Chondrocyte (in vitro differentiated cells): Measurements from ENCODE around the gene DRD1. TPM values are rescaled to one million over a fixed set of nuclear protein-coding genes. Genes with fewer than 3 reads are reported as not detected.

Experiments
- DNase-seq: peaks from one replicate; pipeline ENCODE4 v3.0.0; 2021; ENCODE audit warnings: mixed read lengths, low spot score
- H3K27ac Mint-ChIP-seq: one replicate; pipeline ENCODE4 v1.8.0; 2021; ENCODE audit warnings: mild to moderate bottlenecking, moderate library complexity, mixed read lengths; ENCODE audit not compliant: unreplicated experiment
- H3K27me3 Mint-ChIP-seq: 2 replicates; pipeline ENCODE4 v1.8.0; 2021; ENCODE audit warnings: low read depth, mixed read lengths
- H3K36me3 Mint-ChIP-seq: 2 replicates; pipeline ENCODE4 v1.8.0; 2021; ENCODE audit warnings: low read depth, mixed read lengths
- H3K4me1 Mint-ChIP-seq: 2 replicates; pipeline ENCODE4 v1.8.0; 2021; ENCODE audit warnings: low read depth, mild to moderate bottlenecking, mixed read lengths
- H3K4me3 Mint-ChIP-seq: one replicate; pipeline ENCODE4 v1.8.0; 2021; ENCODE audit warnings: mild to moderate bottlenecking, moderate library complexity, mixed read lengths; ENCODE audit not compliant: unreplicated experiment
- H3K9me3 Mint-ChIP-seq: 2 replicates; pipeline ENCODE4 v1.8.0; 2021; ENCODE audit warnings: low read depth, mixed read lengths
- CTCF ChIP-seq: fragments of 200-600 bp; sonication (generic); IDR thresholded peaks from 2 replicates; pipeline ENCODE4 v1.5.0; 2021; ENCODE audit warnings: antibody characterized with exemption, mild to moderate bottlenecking, moderate library complexity
- total RNA-seq: library from RNA; stranded (reverse); gene quantifications from 3 replicates; pipeline ENCODE4 v1.2.1, GENCODE V29; 2021

The DRD1 gene
- total RNA-seq, 1 donor from 2014 or later, result 0.35 TPM

- Mint-ChIP-seq H3K27me3 (peaks cover 13% of the 10 kb centered on the region), H3K4me3 (peak overlapping the region; percentile 94), H3K36me3 (peaks cover 9% of the 10 kb centered on the region), H3K4me1 (peaks cover 25% of the 10 kb centered on the region), H3K27ac (peak overlapping the region; percentile 88), H3K9me3 (no peaks in the 10 kb centered on the region)
- no peak for DNase-seq
- TF ChIP-seq CTCF, result no peak
Observed at GRCh38 chr5:175479125-175479881, 35.3 kb upstream of the DRD1 start.

DNA sequence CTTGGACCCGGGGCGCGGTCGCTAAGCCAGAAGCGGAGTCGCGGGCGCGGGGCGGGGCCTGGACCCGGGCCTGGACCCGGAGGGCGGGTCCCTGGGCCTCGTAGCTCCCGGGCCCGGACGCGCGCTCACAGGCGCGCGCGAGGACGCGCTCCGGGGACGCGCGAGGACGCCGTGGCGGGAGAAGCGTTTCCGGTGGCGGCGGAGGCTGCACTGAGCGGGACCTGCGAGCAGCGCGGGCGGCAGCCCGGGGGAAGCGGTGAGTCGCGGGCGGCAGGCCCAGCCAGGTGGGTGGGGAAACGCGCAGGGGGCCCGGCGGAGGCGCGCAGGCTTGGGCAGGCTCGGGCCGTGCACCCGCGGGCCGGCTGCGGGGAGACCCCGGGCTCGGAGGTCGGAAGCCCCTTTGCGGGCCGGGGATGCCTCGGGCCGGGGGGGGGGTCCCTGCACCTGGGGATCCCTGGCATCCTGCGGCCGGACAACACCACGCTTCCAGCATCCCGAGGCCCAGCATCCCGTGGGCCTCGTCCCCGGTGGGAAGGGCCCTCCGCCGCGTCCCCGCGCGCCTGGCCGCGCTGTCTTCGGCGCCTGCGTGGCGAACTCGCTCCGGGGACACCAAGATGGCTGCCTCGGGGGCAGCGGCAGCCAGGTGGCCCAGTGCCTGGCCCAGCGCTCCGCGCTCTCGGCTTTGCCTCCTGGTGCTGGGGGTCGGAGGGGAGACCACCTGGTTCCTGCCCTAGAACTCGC, 34.6 kb upstream of the DRD1 start, which contains the start of gene SFXN1:
Gene SFXN1 (plus strand): TSS at position 177 of the 741 bp plus-strand sequence. CDS start 13,544 bp downstream, outside the sequence.
- Mint-ChIP-seq H3K9me3 (no peaks in the 10 kb centered on the region), H3K27me3 (peaks cover 19% of the 10 kb centered on the region), H3K27ac (peak within 1 kb of the TSS; percentile 88), H3K36me3 (peaks cover 6% of the 10 kb centered on the region), H3K4me1 (peaks cover 25% of the 10 kb centered on the region), H3K4me3 (peak within 1 kb of the TSS; percentile 94)
- no peak for TF ChIP-seq CTCF
- DNase-seq, result no peak

DNA sequence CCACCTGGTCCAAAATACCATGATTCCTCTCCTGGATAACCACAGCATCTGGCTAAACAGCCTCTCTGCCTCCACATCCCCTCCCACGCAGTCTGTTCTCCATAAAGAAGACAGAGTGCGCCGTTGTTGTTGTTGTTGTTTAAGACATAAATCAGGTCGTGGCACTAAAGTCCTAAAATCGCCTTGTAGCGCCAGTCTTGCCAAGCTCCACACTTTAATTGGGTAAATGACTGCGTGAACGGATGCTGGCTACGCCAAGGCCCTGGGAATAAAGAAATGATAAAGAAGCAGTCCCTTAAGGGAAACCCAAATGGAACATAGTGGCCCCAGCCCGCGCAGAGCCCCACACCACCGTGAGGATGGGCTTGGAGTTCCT, 34.0 kb upstream of the DRD1 start:
- peaks cover 4% of the 10 kb centered on the region for H3K36me3 Mint-ChIP-seq
- peak overlapping the region; percentile 1 for H3K27ac Mint-ChIP-seq
- no peaks in the 10 kb centered on the region for H3K9me3 Mint-ChIP-seq
- TF ChIP-seq CTCF, result peak; percentile 14
- peaks cover 19% of the 10 kb centered on the region for H3K27me3 Mint-ChIP-seq
- peak overlapping the region; percentile 73 for H3K4me3 Mint-ChIP-seq
- H3K4me1 Mint-ChIP-seq, result peaks cover 25% of the 10 kb centered on the region
- DNase-seq, result no peak

- Mint-ChIP-seq H3K4me1 (peaks cover 25% of the 10 kb centered on the region), H3K9me3 (no peaks in the 10 kb centered on the region), H3K27me3 (peaks cover 19% of the 10 kb centered on the region), H3K36me3 (peaks cover 4% of the 10 kb centered on the region), H3K27ac (no peak overlapping the region), H3K4me3 (peak overlapping the region; percentile 73)
- DNase-seq, result no peak
- TF ChIP-seq CTCF, result no peak
Observed at GRCh38 chr5:175477440-175477839, 33.5 kb upstream of the DRD1 start.

DNA sequence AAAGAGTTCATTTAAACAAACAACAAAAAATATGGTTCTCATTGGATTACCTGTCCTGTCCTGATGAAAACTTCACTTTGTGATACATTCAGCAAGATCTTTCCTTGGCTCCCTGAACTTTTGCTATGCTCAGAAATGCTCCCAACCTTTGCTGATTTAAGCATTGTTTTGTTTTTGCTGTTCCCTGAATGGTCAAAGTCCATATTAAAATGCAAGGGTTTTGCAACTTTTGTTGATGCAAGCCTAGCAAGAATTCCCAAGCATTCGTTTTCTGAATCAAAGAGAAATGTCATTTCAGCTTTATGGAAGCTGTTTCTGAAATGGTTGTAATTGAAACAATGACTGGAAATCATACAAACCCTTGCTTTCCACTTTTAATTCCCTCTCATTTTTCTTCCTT, 31.3 kb upstream of the DRD1 start:
- Mint-ChIP-seq H3K9me3 (no peaks in the 10 kb centered on the region), H3K36me3 (peaks cover 1% of the 10 kb centered on the region), H3K4me3 (no peak overlapping the region), H3K27me3 (peaks cover 26% of the 10 kb centered on the region), H3K4me1 (peaks cover 17% of the 10 kb centered on the region), H3K27ac (no peak overlapping the region)
- no peak for TF ChIP-seq CTCF
- no peak for DNase-seq
